Vagina (tissue), 2 donors: ENCODE data around the gene ULBP2.

Source experiments
- POLR2A ChIP-seq, 2 donors: fragments of 450-650 bp; IDR thresholded peaks; one replicate each; pipeline ENCODE4 v1.6.1; 2017; ENCODE audit warnings: antibody characterized with exemption in 2 of 2, mild to moderate bottlenecking in 2 of 2, moderate library complexity in 2 of 2
- TF ChIP-seq, protein P1 (sequence below), 3 experiments: fragments of 450-650 bp in 2 of 3; fragments of 200-600 bp in 1 of 3; sonication (generic) in 1 of 3; IDR thresholded peaks; one replicate each; pipeline ENCODE4 v1.5.1; 2017 to 2019; ENCODE audit warnings: antibody characterized with exemption in 3 of 3, mild to moderate bottlenecking in 2 of 3, moderate library complexity in 2 of 3

GRCh38 chr6:149899926-149900619, 41.7 kb upstream of the ULBP2 start:
- no peak for TF ChIP-seq POLR2A (IDR thresholded peaks at IDR 0.05)
- TF ChIP-seq, protein P1, sequence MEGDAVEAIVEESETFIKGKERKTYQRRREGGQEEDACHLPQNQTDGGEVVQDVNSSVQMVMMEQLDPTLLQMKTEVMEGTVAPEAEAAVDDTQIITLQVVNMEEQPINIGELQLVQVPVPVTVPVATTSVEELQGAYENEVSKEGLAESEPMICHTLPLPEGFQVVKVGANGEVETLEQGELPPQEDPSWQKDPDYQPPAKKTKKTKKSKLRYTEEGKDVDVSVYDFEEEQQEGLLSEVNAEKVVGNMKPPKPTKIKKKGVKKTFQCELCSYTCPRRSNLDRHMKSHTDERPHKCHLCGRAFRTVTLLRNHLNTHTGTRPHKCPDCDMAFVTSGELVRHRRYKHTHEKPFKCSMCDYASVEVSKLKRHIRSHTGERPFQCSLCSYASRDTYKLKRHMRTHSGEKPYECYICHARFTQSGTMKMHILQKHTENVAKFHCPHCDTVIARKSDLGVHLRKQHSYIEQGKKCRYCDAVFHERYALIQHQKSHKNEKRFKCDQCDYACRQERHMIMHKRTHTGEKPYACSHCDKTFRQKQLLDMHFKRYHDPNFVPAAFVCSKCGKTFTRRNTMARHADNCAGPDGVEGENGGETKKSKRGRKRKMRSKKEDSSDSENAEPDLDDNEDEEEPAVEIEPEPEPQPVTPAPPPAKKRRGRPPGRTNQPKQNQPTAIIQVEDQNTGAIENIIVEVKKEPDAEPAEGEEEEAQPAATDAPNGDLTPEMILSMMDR (IDR thresholded peaks at IDR 0.05) = no peak
